Fibroblast of lung (primary cell): ENCODE measurements around the gene TMEM167B.

ENCODE experiments used
- CTCF ChIP-seq, 2 donors: IDR thresholded peaks in 1 of 2; conservative IDR thresholded peaks in 1 of 2; 1 replicate in 1 of 2; 2 replicates in 1 of 2; pipeline ENCODE4 v1.5.1; 2011 to 2012; ENCODE audit warnings: low read length in 2 of 2, control low read depth in 1 of 2, inconsistent platforms in 1 of 2, low read depth in 1 of 2, mild to moderate bottlenecking in 1 of 2
- EZH2 ChIP-seq: IDR thresholded peaks from 2 replicates; pipeline ENCODE4 v1.5.1; 2012; ENCODE audit warnings: low read length, control low read depth, mild to moderate bottlenecking; ENCODE audit errors: missing control alignments

- TF ChIP-seq EZH2 (no peak), CTCF (conservative IDR thresholded peaks at IDR 0.05 in 1 of 2, IDR thresholded peaks at IDR 0.05 in 1 of 2; ENCODE audit: low read depth in 1 of 2, low read length in 2 of 2) (no peak)
Measured at GRCh38 chr1:109046671-109047070, 43.9 kb upstream of the TMEM167B start.
